Measurements from ENCODE around the gene NAA40. TPM values are rescaled to one million over a fixed set of nuclear protein-coding genes. Genes with fewer than 3 reads are reported as not detected.
A peak's percentile ranks its signal among the peaks of the same experiment; 100 is the strongest.

Gene NAA40
- total RNA-seq, 1 donor: 16.4 TPM

DNA sequence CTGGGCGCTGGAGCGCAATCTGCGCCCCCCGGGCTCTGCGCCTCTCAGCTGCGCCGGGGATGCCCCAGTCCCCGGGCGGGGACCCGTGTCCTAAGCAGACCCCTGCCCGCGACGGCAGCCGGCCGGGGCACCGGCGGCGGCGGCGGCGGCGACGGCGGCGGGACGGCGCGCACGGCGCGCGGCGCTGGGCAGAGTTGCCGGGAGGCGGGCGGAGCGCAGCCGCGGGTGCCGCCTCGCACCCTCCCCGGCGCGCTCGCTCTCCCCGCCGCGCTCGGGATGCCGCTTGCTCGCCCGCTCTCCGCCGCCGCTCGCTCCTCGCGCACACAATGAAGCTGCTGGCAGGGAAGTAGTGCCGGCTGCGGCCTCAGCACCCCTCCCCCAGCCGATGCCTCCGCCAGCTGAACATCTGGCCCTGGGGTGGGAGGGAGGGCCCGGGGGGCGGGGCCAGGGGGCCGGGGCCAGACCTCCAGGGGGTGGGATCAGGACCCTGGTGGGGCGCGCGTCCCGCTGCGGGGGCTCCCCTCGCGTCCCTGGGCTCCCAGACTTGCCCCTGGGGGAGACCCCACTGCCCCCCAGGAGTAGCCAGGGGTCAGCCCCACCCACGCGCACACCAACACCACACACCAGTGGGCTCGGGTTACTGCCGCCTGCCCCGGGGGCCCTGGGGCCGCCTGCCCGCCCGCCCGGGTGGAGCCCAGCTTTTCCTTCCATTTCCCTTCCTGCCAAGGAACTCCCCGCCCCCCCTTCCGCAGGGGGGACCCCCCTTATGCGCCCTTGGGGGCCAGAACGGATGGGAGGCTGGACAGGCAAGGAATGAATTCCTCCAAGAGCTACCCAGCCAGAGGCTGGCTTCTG lies 21.7 kb upstream of the NAA40 start, which contains the start of gene RCOR2:
TSS of gene RCOR2 (minus strand) at position 328 of the 855 bp plus-strand sequence. CDS start 708 bp downstream, outside the sequence.
- H3K4me3 ChIP-seq (ENCODE audit: low read depth, low read length): peak within 1 kb of the TSS; percentile 67
- peak; percentile 89 for DNase-seq (ENCODE audit: low read depth)
- TF ChIP-seq, protein P1, sequence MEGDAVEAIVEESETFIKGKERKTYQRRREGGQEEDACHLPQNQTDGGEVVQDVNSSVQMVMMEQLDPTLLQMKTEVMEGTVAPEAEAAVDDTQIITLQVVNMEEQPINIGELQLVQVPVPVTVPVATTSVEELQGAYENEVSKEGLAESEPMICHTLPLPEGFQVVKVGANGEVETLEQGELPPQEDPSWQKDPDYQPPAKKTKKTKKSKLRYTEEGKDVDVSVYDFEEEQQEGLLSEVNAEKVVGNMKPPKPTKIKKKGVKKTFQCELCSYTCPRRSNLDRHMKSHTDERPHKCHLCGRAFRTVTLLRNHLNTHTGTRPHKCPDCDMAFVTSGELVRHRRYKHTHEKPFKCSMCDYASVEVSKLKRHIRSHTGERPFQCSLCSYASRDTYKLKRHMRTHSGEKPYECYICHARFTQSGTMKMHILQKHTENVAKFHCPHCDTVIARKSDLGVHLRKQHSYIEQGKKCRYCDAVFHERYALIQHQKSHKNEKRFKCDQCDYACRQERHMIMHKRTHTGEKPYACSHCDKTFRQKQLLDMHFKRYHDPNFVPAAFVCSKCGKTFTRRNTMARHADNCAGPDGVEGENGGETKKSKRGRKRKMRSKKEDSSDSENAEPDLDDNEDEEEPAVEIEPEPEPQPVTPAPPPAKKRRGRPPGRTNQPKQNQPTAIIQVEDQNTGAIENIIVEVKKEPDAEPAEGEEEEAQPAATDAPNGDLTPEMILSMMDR (IDR thresholded peaks at IDR 0.05; ENCODE audit: insufficient read depth, low read depth, low read length): no peak

DNA sequence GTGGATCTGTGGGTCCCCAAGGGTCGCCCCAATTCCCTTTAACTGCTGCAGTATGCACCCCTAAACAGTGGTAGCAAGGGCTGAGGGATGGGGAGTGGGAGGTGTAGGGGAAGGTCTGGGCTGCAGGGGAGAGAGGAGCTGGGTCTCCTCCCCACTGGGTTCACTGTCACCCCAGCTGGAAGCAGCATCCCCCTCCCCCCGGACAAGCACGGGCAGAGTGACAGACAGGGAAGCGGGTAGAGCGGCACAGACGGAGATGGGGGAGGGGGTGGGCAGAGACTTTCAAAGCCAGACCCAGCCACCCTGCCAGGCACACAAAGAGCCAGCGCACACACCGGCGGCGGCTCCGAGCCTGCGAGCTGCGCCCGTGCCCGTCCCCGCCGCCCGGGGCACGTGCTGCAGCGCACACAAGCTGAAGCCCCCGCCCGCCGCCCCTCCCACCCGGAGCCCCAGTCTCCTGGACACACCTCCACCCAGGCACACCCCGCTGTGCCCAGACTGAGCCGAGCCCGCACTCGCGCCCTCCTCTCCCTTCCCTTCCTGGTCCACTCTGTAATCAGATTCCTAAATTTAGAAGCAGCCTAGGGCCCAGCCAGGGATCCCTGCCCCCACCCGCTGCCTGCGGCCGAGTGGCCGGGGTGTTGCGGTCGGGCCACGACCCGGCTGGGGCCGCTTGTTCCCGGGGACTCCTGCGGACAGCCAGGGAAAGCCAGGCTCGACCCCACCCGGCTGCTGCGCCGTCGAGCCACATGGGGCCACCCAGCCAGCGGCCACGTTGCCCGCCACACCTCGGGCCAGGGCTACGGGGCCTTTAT lies 20.9 kb upstream of the NAA40 start:
- peak; percentile 66 for DNase-seq (ENCODE audit: low read depth)
- TF ChIP-seq, protein P1 (IDR thresholded peaks at IDR 0.05; ENCODE audit: insufficient read depth, low read depth, low read length): no peak
- H3K4me3 ChIP-seq (ENCODE audit: low read depth, low read length): peak overlapping the region; percentile 59

DNA sequence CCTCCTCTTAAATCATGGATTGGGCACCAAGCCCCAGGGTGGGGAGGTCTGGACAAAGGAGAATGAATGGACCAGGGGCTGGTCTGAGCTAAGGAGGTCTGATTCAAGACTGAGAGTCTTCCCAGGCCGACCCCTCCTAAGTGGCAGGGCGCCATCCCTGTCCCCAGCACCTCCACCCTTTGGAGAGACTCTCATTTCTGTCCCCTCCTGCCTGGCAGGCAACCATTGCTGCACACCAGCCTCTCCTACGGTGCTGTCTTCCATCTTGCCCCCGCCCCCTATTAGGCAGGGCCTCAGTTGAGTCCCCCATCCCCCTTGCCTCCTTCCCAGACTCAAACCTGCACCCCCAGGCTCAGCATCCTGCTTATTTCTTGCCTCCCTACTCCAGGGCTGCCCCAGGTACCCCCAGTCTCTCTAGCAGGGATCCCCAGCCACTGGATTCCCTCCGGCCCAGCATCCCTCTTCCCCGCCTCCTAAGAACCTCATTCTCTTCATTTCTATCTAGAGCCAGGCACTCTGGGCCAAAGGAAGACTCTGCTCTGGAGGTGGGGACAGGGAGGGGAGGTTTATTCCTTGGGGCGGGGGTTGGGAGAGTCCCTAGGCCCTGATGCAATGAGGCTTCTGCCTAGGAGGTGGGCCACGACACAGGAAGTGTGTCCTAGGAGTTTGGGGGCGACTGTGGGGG lies 20.2 kb upstream of the NAA40 start:
- no peak overlapping the region for H3K4me3 ChIP-seq (ENCODE audit: low read depth, low read length)
- DNase-seq (ENCODE audit: low read depth): peak; percentile 34
- TF ChIP-seq, protein P1 (IDR thresholded peaks at IDR 0.05; ENCODE audit: insufficient read depth, low read depth, low read length): no peak

DNA sequence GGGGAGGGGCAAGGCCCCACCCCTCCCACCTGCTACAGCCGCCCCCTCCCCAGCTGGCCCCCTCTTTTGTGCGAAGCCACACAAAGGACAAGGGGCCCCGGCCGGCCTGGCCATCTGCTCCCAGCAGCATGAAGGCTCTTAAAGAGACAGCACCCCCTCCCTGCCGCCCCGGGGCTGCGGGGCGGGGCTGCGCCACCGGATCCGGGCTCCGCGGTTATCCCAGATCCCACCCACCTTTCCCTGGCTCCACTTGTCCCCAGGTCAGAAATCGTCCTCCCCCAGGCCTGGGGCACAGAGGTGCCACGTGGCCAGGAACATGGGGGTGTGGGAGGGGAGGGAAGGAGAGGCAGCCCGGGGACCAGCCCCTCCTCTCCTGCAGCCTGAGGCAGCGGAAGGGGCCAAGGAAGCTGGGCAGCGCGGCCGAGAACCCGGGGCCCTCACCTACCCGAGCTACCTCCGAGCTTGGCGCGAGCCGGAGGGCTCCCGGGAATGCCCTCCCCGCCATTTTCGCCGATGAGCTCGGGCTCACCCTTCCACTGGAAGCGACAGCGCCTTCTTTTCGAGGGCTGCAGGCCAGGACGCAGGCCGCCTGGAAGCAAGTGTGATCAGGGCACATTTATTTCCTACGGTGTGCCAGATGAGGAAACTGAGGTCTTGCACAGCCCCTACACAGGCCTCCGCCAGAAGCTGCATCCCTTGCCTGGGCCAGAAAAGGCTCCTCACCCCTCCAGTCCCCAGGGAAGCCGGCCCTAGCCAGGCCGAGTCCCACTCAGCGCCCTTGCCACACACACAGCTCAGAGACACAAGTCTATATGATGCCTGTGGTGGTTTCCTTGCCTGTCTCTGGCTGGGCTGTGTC lies 19.3 kb upstream of the NAA40 start:
- TF ChIP-seq, protein P1 (IDR thresholded peaks at IDR 0.05; ENCODE audit: insufficient read depth, low read depth, low read length): no peak
- DNase-seq (ENCODE audit: low read depth): peak; percentile 35
- H3K4me3 ChIP-seq (ENCODE audit: low read depth, low read length): peak overlapping the region; percentile 23

DNA sequence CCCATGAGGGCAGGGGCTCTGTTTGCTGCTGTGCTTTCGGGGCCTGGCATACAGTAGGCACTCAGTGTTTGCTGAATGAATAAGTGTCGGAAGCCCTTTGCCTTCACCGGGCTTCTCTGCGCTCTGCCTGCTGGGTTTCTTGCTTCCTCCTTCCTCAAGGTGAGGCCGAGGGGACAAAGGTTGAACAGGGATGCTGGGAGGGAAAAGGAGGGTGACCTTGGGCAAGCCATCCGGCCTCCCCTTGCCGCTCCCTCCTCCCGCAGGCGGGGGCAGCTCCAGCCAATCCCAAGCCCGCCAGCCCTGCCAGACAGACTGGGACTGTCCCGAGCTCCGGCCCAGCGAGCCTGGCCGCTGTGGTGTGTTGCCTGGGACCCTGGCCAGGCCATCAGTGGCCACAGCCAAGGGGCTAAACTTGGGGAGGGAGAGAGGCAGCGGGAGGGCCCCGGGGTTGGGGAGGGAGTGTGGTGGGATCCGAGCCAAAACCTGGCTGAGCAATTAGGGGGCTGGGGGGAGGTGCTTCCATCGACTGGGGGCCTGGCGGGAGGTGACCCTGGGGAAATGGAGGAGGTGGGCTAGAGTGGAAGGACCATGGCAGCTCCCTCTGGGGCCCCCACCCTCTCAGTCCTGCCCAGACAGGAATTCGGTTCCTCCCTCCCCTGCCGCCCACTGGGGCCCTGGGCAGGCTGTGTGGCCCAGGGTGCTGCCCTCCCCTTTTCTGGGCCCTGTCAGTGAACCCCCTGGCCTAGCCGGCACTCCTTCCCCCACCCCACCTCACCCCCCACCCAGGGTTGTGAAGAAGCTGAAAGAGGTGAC lies 18.5 kb upstream of the NAA40 start:
- H3K4me3 ChIP-seq (ENCODE audit: low read depth, low read length): no peak overlapping the region
- no peak for DNase-seq (ENCODE audit: low read depth)
- TF ChIP-seq, protein P1 (IDR thresholded peaks at IDR 0.05; ENCODE audit: insufficient read depth, low read depth, low read length): no peak
